Stomach (tissue), 9 donors: ENCODE measurements around the gene TOX2. TPM values are rescaled to one million over a fixed set of nuclear protein-coding genes. Genes with fewer than 3 reads are reported as not detected.

ENCODE experiments used
- DNase-seq, 2 donors: peaks; one replicate each; pipeline versions ENCODE4 v3.0.0 to v3.0.0-alpha.2; 2013 to 2019
- H3K27ac ChIP-seq, 5 donors: fragments of 200-600 bp in 4 of 5; sonication (generic) in 4 of 5; one replicate each; pipeline ENCODE4 v1.5.1; 2013 to 2019; ENCODE audit warnings: mild to moderate bottlenecking in 1 of 5, moderate library complexity in 1 of 5
- H3K27me3 ChIP-seq, 3 donors: fragments of 200-600 bp; sonication (generic); one replicate each; pipeline ENCODE4 v1.5.1; 2017 to 2019; ENCODE audit warnings: mixed run types in 1 of 3
- H3K36me3 ChIP-seq, 4 donors: fragments of 200-600 bp; sonication (generic); 1 replicate in 3 of 4; 2 replicates in 1 of 4; pipeline ENCODE4 v1.5.1; 2016 to 2019
- H3K4me1 ChIP-seq, 4 donors: fragments of 200-600 bp; sonication (generic); one replicate each; pipeline ENCODE4 v1.5.1; 2016 to 2019
- H3K4me3 ChIP-seq, 4 donors: fragments of 200-600 bp; sonication (generic) in 3 of 4; one replicate each; pipeline ENCODE4 v1.5.1; 2016 to 2019; ENCODE audit warnings: mild to moderate bottlenecking in 1 of 4
- H3K9me3 ChIP-seq, 4 donors: fragments of 200-600 bp; sonication (generic); one replicate each; pipeline ENCODE4 v1.5.1; 2016 to 2019
- EP300 ChIP-seq: sonication (generic); formaldehyde crosslinking; IDR thresholded peaks from one replicate; pipeline ENCODE4 v1.6.1; 2017; ENCODE audit warnings: antibody characterized with exemption
- POLR2A ChIP-seq, 4 donors: fragments of 450-650 bp; IDR thresholded peaks; one replicate each; pipeline ENCODE4 v1.6.1; 2016; ENCODE audit warnings: antibody characterized with exemption in 4 of 4, control low read depth in 2 of 4, mild to moderate bottlenecking in 1 of 4, moderate library complexity in 1 of 4
- POLR2AphosphoS5 ChIP-seq, 3 donors: sonication (generic); formaldehyde crosslinking; IDR thresholded peaks; one replicate each; pipeline ENCODE4 v1.6.1; 2016; ENCODE audit warnings: antibody characterized with exemption in 3 of 3
- WGBS, 5 donors: extraction: QIAGEN DNeasy Blood & Tissue Kit in 3 of 5; methylation state at CpG; one replicate each; pipeline versions ENCODE4 v1.1.5 to v1.1.7; 2013 to 2018; 5-methylcytosine and 5-hydroxymethylcytosine counted together
- intact Hi-C: fragments of 100-400 bp; cut with DNase I; formaldehyde crosslinking; loops from one replicate; pipeline ENCODE4 v1.15.1; 2023; ENCODE audit warnings: low total_unique reads
- polyA plus RNA-seq, 3 donors: library from polyadenylated mRNA; stranded (reverse); fragments of 200-250 nt; gene quantifications; one replicate each; pipeline ENCODE4 v1.2.3, GENCODE V29; 2013
- total RNA-seq, 5 donors: library from RNA; depleted of rRNA; stranded (reverse); fragments of >200 nt; gene quantifications; one replicate each; pipeline versions ENCODE4 v1.1.0 to v1.2.3, GENCODE V29; 2014 to 2016
- TF ChIP-seq, protein P1 (sequence below), 7 experiments: fragments of 450-650 bp in 4 of 7; fragments of 200-600 bp in 3 of 7; sonication (generic) in 3 of 7; IDR thresholded peaks; one replicate each; pipeline ENCODE4 v1.5.1; 2016 to 2019; ENCODE audit warnings: antibody characterized with exemption in 7 of 7, control low read depth in 2 of 7, mild to moderate bottlenecking in 1 of 7
- donor health status: healthy with polysubstance abuse.
- donor health status: Bipolar disorder and iron deficiency.
- donor health status: healthy.

The TOX2 gene
- total and polyA plus RNA-seq, 8 donors = 0.87 to 20.2 (median 7.0) TPM; not detected in 1

DNA sequence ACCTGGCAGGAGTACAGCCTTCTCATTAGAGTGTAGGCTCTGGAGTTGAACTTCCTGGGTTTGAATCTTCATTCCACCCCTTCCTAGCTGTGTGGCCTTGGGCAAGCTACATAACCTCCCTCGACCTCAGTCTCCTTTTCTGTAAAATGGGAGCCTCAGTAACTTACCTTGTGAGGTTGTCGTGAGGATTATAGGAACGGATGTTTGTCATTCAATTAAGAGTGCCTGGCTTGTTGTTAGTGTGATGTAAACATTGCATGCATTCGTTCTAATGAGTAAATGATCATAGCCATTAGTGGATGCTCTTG is 45.2 kb downstream of the TOX2 start:
- Histone ChIP-seq H3K36me3 (no peaks in the 10 kb centered on the region), H3K27me3 (peaks cover 0 to 9% (median 0%) of the 10 kb centered on the region in 3 donors), H3K4me3 (no peak overlapping the region), H3K27ac (peak overlapping the region in 1 of 5 donors; percentile 18), H3K4me1 (peaks cover 36 to 68% (median 37%) of the 10 kb centered on the region in 4 donors), H3K9me3 (no peaks in the 10 kb centered on the region)
- DNase-seq = no peak
- WGBS, 5 donors = 71 to 87% (median 77%) methylated on average over 4 of the region's 4 CpGs
- TF ChIP-seq POLR2AphosphoS5 (IDR thresholded peaks at IDR 0.05) (no peak), EP300 (no peak), POLR2A (IDR thresholded peaks at IDR 0.05) (no peak)
- TF ChIP-seq, protein P1, sequence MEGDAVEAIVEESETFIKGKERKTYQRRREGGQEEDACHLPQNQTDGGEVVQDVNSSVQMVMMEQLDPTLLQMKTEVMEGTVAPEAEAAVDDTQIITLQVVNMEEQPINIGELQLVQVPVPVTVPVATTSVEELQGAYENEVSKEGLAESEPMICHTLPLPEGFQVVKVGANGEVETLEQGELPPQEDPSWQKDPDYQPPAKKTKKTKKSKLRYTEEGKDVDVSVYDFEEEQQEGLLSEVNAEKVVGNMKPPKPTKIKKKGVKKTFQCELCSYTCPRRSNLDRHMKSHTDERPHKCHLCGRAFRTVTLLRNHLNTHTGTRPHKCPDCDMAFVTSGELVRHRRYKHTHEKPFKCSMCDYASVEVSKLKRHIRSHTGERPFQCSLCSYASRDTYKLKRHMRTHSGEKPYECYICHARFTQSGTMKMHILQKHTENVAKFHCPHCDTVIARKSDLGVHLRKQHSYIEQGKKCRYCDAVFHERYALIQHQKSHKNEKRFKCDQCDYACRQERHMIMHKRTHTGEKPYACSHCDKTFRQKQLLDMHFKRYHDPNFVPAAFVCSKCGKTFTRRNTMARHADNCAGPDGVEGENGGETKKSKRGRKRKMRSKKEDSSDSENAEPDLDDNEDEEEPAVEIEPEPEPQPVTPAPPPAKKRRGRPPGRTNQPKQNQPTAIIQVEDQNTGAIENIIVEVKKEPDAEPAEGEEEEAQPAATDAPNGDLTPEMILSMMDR (IDR thresholded peaks at IDR 0.05) = no peak
- intact Hi-C loops = no loop called here

- Histone ChIP-seq H3K36me3 (no peaks in the 10 kb centered on the region), H3K4me3 (no peak overlapping the region), H3K4me1 (peaks cover 33 to 65% (median 34%) of the 10 kb centered on the region in 4 donors), H3K9me3 (no peaks in the 10 kb centered on the region), H3K27me3 (peaks cover 0 to 9% (median 0%) of the 10 kb centered on the region in 3 donors), H3K27ac (peak overlapping the region in 1 of 5 donors; percentile 18)
- WGBS, 5 donors = 79 to 96% (median 91%) methylated on average over 2 of the region's 2 CpGs
- DNase-seq = no peak
- intact Hi-C loops = no loop called here
- TF ChIP-seq POLR2AphosphoS5 (IDR thresholded peaks at IDR 0.05) (no peak), POLR2A (IDR thresholded peaks at IDR 0.05) (no peak), EP300 (no peak)
- TF ChIP-seq, protein P1 (IDR thresholded peaks at IDR 0.05) = no peak
These were observed 45.6 kb downstream of the TOX2 start for GRCh38 chr20:43960231-43960630.

DNA sequence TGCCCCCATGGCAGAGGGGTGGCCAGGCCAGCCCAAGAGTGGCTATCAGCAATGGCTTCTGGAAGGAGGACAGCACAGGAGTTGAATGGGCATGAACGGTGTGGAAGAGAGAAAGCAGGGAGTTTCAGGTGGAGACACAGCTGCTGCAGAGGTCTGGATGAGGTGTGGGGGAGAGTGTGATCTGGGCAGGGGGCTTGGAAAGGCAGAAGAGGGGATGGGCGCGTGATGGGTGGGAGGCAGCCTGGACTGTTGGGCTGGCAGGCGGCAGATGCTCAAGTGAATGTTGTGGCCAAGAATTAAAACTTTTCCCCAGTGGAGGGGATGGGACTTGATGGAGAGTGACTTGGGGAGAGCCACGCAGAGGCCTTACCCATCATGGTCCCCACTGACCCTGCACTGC is 46.5 kb downstream of the TOX2 start:
- H3K9me3 ChIP-seq = no peaks in the 10 kb centered on the region
- WGBS, 5 donors = 93 to 98% (median 98%) methylated on average over 5 of the region's 5 CpGs
- intact Hi-C loops = no loop called here

DNA sequence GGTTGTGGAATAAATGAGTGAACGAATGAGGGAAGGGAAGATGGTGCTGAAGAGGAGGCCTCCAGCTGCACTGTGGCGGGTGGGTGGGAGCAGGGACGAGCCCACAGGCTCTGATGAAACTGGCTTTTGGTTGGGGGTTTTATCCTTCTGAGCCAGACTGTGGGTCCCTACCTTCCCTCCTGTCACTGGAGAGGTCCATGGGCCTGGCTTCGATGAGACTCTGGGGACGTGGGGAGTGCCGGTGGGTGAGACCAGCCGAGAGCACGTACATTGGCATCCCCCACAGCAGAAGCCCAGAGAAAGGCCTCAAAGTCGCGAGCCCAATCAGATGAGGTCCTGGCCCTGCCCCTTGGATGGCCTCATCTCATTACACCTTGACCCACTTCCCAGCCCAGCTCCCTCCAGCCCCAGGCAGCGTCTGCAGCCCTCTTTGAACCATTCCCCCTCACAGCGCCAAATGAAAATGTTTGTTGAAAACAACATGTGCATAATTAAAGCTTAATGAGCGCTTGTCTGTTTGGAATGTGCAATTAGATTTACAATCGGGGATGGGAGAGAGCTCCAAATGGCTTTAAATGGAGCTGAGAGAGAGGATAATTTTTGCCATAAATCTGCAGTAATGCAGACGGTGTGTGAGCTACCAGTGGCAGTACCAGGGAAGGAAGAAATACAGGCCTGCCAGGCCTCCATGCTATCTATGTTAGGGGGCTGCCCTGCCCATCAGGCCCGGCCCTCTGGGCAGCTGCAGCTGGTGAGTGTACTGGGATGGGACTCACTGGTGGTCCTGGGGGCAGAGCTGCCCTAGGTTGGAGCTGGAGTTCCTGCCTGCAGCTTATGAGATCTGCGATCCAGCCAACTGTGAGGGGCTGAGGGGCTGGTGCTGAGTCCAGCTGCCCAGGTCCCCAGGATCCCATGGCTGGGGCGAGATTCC is 47.2 kb downstream of the TOX2 start:
- WGBS, 5 donors = 77 to 85% (median 82%) methylated on average over 18 of the region's 18 CpGs
- intact Hi-C loops = no loop called here
- TF ChIP-seq EP300 = no peak
- TF ChIP-seq POLR2A (IDR thresholded peaks at IDR 0.05) = no peak
- TF ChIP-seq, protein P1 (IDR thresholded peaks at IDR 0.05) = no peak
- no peak for TF ChIP-seq POLR2AphosphoS5 (IDR thresholded peaks at IDR 0.05)

More for the DNA sequence above, 46.5 kb downstream of the TOX2 start:
- Histone ChIP-seq H3K4me1 (peaks cover 26 to 56% (median 26%) of the 10 kb centered on the region in 4 donors), H3K36me3 (no peaks in the 10 kb centered on the region), H3K4me3 (no peak overlapping the region), H3K27me3 (peaks cover 0 to 9% (median 0%) of the 10 kb centered on the region in 3 donors), H3K27ac (no peak overlapping the region)
- TF ChIP-seq EP300 = no peak
- DNase-seq = no peak

DNA sequence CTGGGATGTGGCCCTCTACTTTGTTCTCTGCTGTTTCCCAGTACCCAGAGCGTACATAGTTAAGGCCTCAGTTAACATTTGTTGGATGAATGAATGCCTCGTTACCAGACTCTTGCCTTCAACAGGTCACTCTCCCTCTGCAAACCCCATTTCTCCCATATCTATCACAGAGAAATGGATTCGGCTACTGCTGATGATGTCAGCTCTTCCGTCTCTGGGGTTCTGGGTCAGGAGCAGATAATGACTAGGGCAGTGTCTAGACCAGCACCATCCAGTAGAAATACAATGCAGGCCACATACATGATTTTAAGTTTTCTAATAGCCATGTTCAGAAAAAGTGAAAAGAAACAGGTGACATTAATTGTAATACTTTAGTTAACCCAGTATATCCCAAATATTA is 47.9 kb downstream of the TOX2 start:
- Histone ChIP-seq H3K27me3 (peaks cover 0 to 9% (median 0%) of the 10 kb centered on the region in 3 donors), H3K27ac (no peak overlapping the region), H3K4me3 (no peak overlapping the region), H3K4me1 (peaks cover 21 to 44% (median 25%) of the 10 kb centered on the region in 4 donors), H3K36me3 (no peaks in the 10 kb centered on the region), H3K9me3 (no peaks in the 10 kb centered on the region)
- intact Hi-C loops = no loop called here
- no peak for DNase-seq
- TF ChIP-seq, protein P1 (IDR thresholded peaks at IDR 0.05) = no peak
- TF ChIP-seq EP300 = no peak
- no peak for TF ChIP-seq POLR2AphosphoS5 (IDR thresholded peaks at IDR 0.05)
- TF ChIP-seq POLR2A (IDR thresholded peaks at IDR 0.05) = no peak
- 86 to 95% (median 90%) methylated on average over 4 of the region's 4 CpGs for WGBS, 5 donors

More for the DNA sequence above, 47.2 kb downstream of the TOX2 start:
- Histone ChIP-seq H3K27me3 (peaks cover 0 to 9% (median 0%) of the 10 kb centered on the region in 3 donors), H3K4me1 (peaks cover 21 to 49% (median 25%) of the 10 kb centered on the region in 4 donors), H3K27ac (no peak overlapping the region), H3K36me3 (no peaks in the 10 kb centered on the region), H3K4me3 (no peak overlapping the region), H3K9me3 (no peaks in the 10 kb centered on the region)
- DNase-seq = peak in 1 of 2 donors; percentile 19
